ENCODE results near the gene SLC29A3.

Gene SLC29A3

GRCh38 chr10:71314028-71314693, 4.9 kb upstream of the SLC29A3 start:
- Histone ChIP-seq H3K4me1 (ENCODE audit: insufficient read depth, low read length) (0 out of 2 replicates have a peak, but pooled peaks cover 5% of the 10 kb centered on the region), H3K4me3 (ENCODE audit: low read length) (peak overlapping the region; percentile 36), H3K9ac (ENCODE audit: low read depth, low read length) (peak overlapping the region; percentile 23; the same call in 1 of the 2 replicates), H3K9me3 (ENCODE audit: insufficient read depth, low read depth, low read length) (no peaks in the 10 kb centered on the region), H3K36me3 (ENCODE audit: insufficient read depth, low read length) (no peaks in the 10 kb centered on the region), H3K27ac (ENCODE audit: low read depth, low read length) (peak overlapping the region; percentile 24; the same call in 1 of the 2 replicates), H3K27me3 (ENCODE audit: insufficient read depth, low read length) (0 out of 2 replicates have a peak, but pooled peaks cover 4% of the 10 kb centered on the region)
- 25% methylated on average over 16 of the region's 21 CpGs for WGBS

- WGBS: 44% methylated on average over 11 of the region's 11 CpGs
- peak overlapping the region; percentile 36 for H3K4me3 ChIP-seq (ENCODE audit: low read length)
- peak overlapping the region; percentile 23; the same call in 1 of the 2 replicates for H3K9ac ChIP-seq (ENCODE audit: low read depth, low read length)
- no peaks in the 10 kb centered on the region for H3K9me3 ChIP-seq (ENCODE audit: insufficient read depth, low read depth, low read length)
- H3K27ac ChIP-seq (ENCODE audit: low read depth, low read length): peak overlapping the region; percentile 24; the same call in 1 of the 2 replicates
- H3K4me1 ChIP-seq (ENCODE audit: insufficient read depth, low read length): 0 out of 2 replicates have a peak, but pooled peaks cover 5% of the 10 kb centered on the region
- no peaks in the 10 kb centered on the region for H3K36me3 ChIP-seq (ENCODE audit: insufficient read depth, low read length)
- H3K27me3 ChIP-seq (ENCODE audit: insufficient read depth, low read length): 0 out of 2 replicates have a peak, but pooled peaks cover 4% of the 10 kb centered on the region
These were observed 4.3 kb upstream of the SLC29A3 start for GRCh38 chr10:71314694-71315225.

GRCh38 chr10:71316056-71316785, 2.8 kb upstream of the SLC29A3 start:
- no peak overlapping the region for H3K27ac ChIP-seq (ENCODE audit: low read depth, low read length)
- no peak overlapping the region for H3K4me3 ChIP-seq (ENCODE audit: low read length)
- H3K27me3 ChIP-seq (ENCODE audit: insufficient read depth, low read length): 0 out of 2 replicates have a peak, but pooled peaks cover 4% of the 10 kb centered on the region
- H3K9ac ChIP-seq (ENCODE audit: low read depth, low read length): no peak overlapping the region
- no peaks in the 10 kb centered on the region for H3K36me3 ChIP-seq (ENCODE audit: insufficient read depth, low read length)
- H3K4me1 ChIP-seq (ENCODE audit: insufficient read depth, low read length): 0 out of 2 replicates have a peak, but pooled peaks cover 5% of the 10 kb centered on the region
- H3K9me3 ChIP-seq (ENCODE audit: insufficient read depth, low read depth, low read length): no peaks in the 10 kb centered on the region
- WGBS: 91% methylated on average over 2 of the region's 3 CpGs

GRCh38 chr10:71316786-71317160, 2.3 kb upstream of the SLC29A3 start:
- WGBS: 76% methylated on average over 6 of the region's 6 CpGs
- no peaks in the 10 kb centered on the region for H3K36me3 ChIP-seq (ENCODE audit: insufficient read depth, low read length)
- H3K27ac ChIP-seq (ENCODE audit: low read depth, low read length): no peak overlapping the region
- no peak overlapping the region for H3K9ac ChIP-seq (ENCODE audit: low read depth, low read length)
- no peaks in the 10 kb centered on the region for H3K9me3 ChIP-seq (ENCODE audit: insufficient read depth, low read depth, low read length)
- H3K4me1 ChIP-seq (ENCODE audit: insufficient read depth, low read length): 0 out of 2 replicates have a peak, but pooled peaks cover 5% of the 10 kb centered on the region
- 0 out of 2 replicates have a peak, but pooled peaks cover 4% of the 10 kb centered on the region for H3K27me3 ChIP-seq (ENCODE audit: insufficient read depth, low read length)
- no peak overlapping the region for H3K4me3 ChIP-seq (ENCODE audit: low read length)

GRCh38 chr10:71317739-71318138, 1.3 kb upstream of the SLC29A3 start:
- 68% methylated on average over 6 of the region's 6 CpGs for WGBS
- Histone ChIP-seq H3K27ac (ENCODE audit: low read depth, low read length) (no peak overlapping the region), H3K9ac (ENCODE audit: low read depth, low read length) (no peak overlapping the region)

GRCh38 chr10:71319800-71320392, 837 bp downstream of the SLC29A3 start:
- H3K27ac ChIP-seq (ENCODE audit: low read depth, low read length): no peak overlapping the region
- 0 out of 2 replicates have a peak, but pooled peaks cover under 1% of the 10 kb centered on the region for H3K4me1 ChIP-seq (ENCODE audit: insufficient read depth, low read length)
- H3K9me3 ChIP-seq (ENCODE audit: insufficient read depth, low read depth, low read length): no peaks in the 10 kb centered on the region
- peaks cover 20% of the 10 kb centered on the region; the same call in 1 of the 2 replicates for H3K36me3 ChIP-seq (ENCODE audit: insufficient read depth, low read length)
- H3K9ac ChIP-seq (ENCODE audit: low read depth, low read length): no peak overlapping the region
- H3K4me3 ChIP-seq (ENCODE audit: low read length): peak overlapping the region; percentile 77
- WGBS: 40% methylated on average over 7 of the region's 8 CpGs
- H3K27me3 ChIP-seq (ENCODE audit: insufficient read depth, low read length): no peaks in the 10 kb centered on the region

More at GRCh38 chr10:71317739-71318138, 1.3 kb upstream of the SLC29A3 start:
- no peaks in the 10 kb centered on the region for H3K9me3 ChIP-seq (ENCODE audit: insufficient read depth, low read depth, low read length)
- peaks cover 1% of the 10 kb centered on the region; the same call in 1 of the 2 replicates for H3K36me3 ChIP-seq (ENCODE audit: insufficient read depth, low read length)
- H3K4me1 ChIP-seq (ENCODE audit: insufficient read depth, low read length): 0 out of 2 replicates have a peak, but pooled peaks cover 5% of the 10 kb centered on the region
- H3K27me3 ChIP-seq (ENCODE audit: insufficient read depth, low read length): 0 out of 2 replicates have a peak, but pooled peaks cover 2% of the 10 kb centered on the region
- no peak overlapping the region for H3K4me3 ChIP-seq (ENCODE audit: low read length)

GRCh38 chr10:71320592-71320991, 1.5 kb downstream of the SLC29A3 start:
- Histone ChIP-seq H3K27me3 (ENCODE audit: insufficient read depth, low read length) (no peaks in the 10 kb centered on the region), H3K4me3 (ENCODE audit: low read length) (no peak overlapping the region), H3K27ac (ENCODE audit: low read depth, low read length) (no peak overlapping the region), H3K4me1 (ENCODE audit: insufficient read depth, low read length) (no peaks in the 10 kb centered on the region), H3K9me3 (ENCODE audit: insufficient read depth, low read depth, low read length) (no peaks in the 10 kb centered on the region), H3K9ac (ENCODE audit: low read depth, low read length) (no peak overlapping the region), H3K36me3 (ENCODE audit: insufficient read depth, low read length) (peaks cover 20% of the 10 kb centered on the region; the same call in 1 of the 2 replicates)
- whole genome bisulfite sequencing: 92% methylated on average over 5 of the region's 5 CpGs

GRCh38 chr10:71321386-71321785, 2.3 kb downstream of the SLC29A3 start:
- no peak overlapping the region for H3K4me3 ChIP-seq (ENCODE audit: low read length)
- peaks cover 20% of the 10 kb centered on the region; the same call in 1 of the 2 replicates for H3K36me3 ChIP-seq (ENCODE audit: insufficient read depth, low read length)
- no peaks in the 10 kb centered on the region for H3K9me3 ChIP-seq (ENCODE audit: insufficient read depth, low read depth, low read length)
- no peaks in the 10 kb centered on the region for H3K4me1 ChIP-seq (ENCODE audit: insufficient read depth, low read length)
- no peak overlapping the region for H3K9ac ChIP-seq (ENCODE audit: low read depth, low read length)
- WGBS: 100% methylated on average over 1 of the region's 1 CpG
- H3K27ac ChIP-seq (ENCODE audit: low read depth, low read length): no peak overlapping the region
- no peaks in the 10 kb centered on the region for H3K27me3 ChIP-seq (ENCODE audit: insufficient read depth, low read length)

- no peaks in the 10 kb centered on the region for H3K9me3 ChIP-seq (ENCODE audit: insufficient read depth, low read depth, low read length)
- 91% methylated on average over 4 of the region's 4 CpGs for WGBS
- H3K4me3 ChIP-seq (ENCODE audit: low read length): no peak overlapping the region
- H3K27me3 ChIP-seq (ENCODE audit: insufficient read depth, low read length): no peaks in the 10 kb centered on the region
- no peaks in the 10 kb centered on the region for H3K4me1 ChIP-seq (ENCODE audit: insufficient read depth, low read length)
- H3K9ac ChIP-seq (ENCODE audit: low read depth, low read length): no peak overlapping the region
- H3K36me3 ChIP-seq (ENCODE audit: insufficient read depth, low read length): peaks cover 20% of the 10 kb centered on the region; the same call in 1 of the 2 replicates
- H3K27ac ChIP-seq (ENCODE audit: low read depth, low read length): no peak overlapping the region
These were observed 4.3 kb downstream of the SLC29A3 start for GRCh38 chr10:71323407-71323806.

- no peaks in the 10 kb centered on the region for H3K9me3 ChIP-seq (ENCODE audit: insufficient read depth, low read depth, low read length)
- no peak overlapping the region for H3K27ac ChIP-seq (ENCODE audit: low read depth, low read length)
- peaks cover 20% of the 10 kb centered on the region; the same call in 1 of the 2 replicates for H3K36me3 ChIP-seq (ENCODE audit: insufficient read depth, low read length)
- no peak overlapping the region for H3K9ac ChIP-seq (ENCODE audit: low read depth, low read length)
- no peak overlapping the region for H3K4me3 ChIP-seq (ENCODE audit: low read length)
- 94% methylated on average over 9 of the region's 9 CpGs for WGBS
- no peaks in the 10 kb centered on the region for H3K27me3 ChIP-seq (ENCODE audit: insufficient read depth, low read length)
- no peaks in the 10 kb centered on the region for H3K4me1 ChIP-seq (ENCODE audit: insufficient read depth, low read length)
These were observed 5.7 kb downstream of the SLC29A3 start for GRCh38 chr10:71324743-71325142.
